GM12874 (cell line): Measurements from ENCODE around the gene TIGD6.
A peak's percentile ranks its signal among the peaks of the same experiment; 100 is the strongest.

Experiments
- CTCF ChIP-seq: IDR thresholded peaks from 2 replicates; pipeline ENCODE4 v1.5.1; 2011; ENCODE audit warnings: low read depth, mild to moderate bottlenecking, control low read depth, low read length, moderate library complexity; ENCODE audit not compliant: insufficient read depth

The TIGD6 gene

GRCh38 chr5:149959406-149960236 lies 40.8 kb downstream of the TIGD6 start:
- peak; percentile 44; the same call in 1 of the 2 replicates for TF ChIP-seq CTCF

- TF ChIP-seq CTCF, result no peak
Observed at GRCh38 chr5:149957855-149958254, 42.6 kb downstream of the TIGD6 start.

GRCh38 chr5:149956685-149957084 lies 43.8 kb downstream of the TIGD6 start:
- TF ChIP-seq CTCF, result no peak

GRCh38 chr5:149954798-149955197 lies 45.7 kb downstream of the TIGD6 start:
- TF ChIP-seq CTCF, result no peak

DNA sequence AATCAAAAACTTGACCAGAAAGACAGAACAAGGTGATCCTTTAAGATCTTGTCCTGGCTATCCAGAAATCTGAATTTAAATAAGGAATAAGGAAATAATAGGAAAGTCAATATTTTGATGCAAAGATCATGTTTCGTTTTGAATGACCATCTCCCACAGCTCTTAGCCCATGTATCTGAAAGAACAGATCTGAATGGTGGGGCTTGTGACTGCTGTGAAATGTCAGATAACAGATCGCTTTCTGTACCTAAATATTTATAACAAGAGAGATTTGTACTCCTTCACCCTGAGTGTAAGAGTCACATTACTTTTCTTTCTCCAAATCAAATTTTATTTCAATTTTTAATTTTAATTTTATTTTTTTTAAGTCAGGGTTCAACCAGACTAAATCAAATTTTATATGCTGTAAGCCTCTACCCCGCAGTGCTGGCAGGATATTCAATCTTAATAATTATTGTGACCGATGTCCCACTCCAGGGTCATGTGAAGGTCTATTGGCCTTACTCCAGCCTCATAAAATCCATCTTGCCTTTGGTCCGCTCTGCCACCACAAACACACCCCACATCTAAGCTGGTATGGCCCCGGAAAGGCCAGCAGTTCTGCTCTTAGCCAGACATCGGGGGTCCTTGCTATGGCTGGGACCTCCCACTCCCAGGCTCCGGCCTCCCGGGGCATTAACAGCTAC lies 46.9 kb downstream of the TIGD6 start:
- TF ChIP-seq CTCF, result no peak

DNA sequence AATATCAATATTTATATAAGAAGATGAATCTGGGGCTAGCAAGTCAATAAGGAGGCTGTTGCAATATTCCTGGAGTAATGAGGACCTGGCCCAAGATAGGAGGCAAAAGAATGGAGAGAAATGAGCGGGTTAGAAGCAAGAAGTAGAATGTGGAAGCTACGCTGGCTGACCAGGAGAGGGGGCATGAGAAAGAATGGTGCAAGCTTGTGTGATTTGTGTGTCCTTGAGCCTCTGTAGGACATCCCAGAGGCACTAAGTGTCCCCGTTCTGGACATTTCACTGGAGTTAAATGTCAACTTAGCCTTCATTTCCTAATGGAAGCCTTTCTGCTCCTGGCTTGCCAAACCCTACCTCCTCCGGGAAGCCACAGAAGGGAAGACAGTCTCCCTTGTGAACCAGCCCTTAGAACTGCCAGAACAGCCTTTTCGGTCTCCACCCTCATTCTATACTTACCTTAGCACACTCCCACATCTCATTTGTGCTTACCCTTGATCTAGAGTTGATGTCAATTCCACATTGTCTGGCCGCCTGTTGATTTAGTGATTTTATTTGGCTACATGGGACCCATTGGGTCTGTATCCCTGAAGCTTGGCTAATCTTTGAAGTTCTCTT lies 49.2 kb downstream of the TIGD6 start:
- no peak for TF ChIP-seq CTCF

GRCh38 chr5:149948993-149949392 lies 51.5 kb downstream of the TIGD6 start:
- no peak for TF ChIP-seq CTCF
